ENCODE data around the gene AK6. TPM values are rescaled to one million over a fixed set of nuclear protein-coding genes. Genes with fewer than 3 reads are reported as not detected.

Gene AK6
- total and polyA plus RNA-seq, 7 donors = 20.7 to 51.8 (median 34.1) TPM

- peak within 1 kb of the TSS in 1 of 4 donors; percentile 8 for H3K27ac ChIP-seq
- DNase-seq = no peak
- WGBS, 2 donors = 6 to 9% methylated on average over 78 of the region's 78 CpGs
These were observed 45.7 kb upstream of the AK6 start, which contains the start of gene MARVELD2 for GRCh38 chr5:69414885-69415583. TSS of gene MARVELD2 (plus strand) at chr5:69415116. CDS start at chr5:69419386, 4,270 bp downstream.

GRCh38 chr5:69404659-69405330 is 35.5 kb upstream of the AK6 start:
- TF ChIP-seq EP300 (IDR thresholded peaks at IDR 0.05) (no peak), CTCF (IDR thresholded peaks at IDR 0.05) (no peak), POLR2AphosphoS5 (IDR thresholded peaks at IDR 0.05) (no peak), POLR2A (IDR thresholded peaks at IDR 0.05) (no peak)
- no peak overlapping the region for H3K27ac ChIP-seq
- H3K36me3 ChIP-seq = peaks cover 0 to 89% (median 11%) of the 10 kb centered on the region in 4 donors
- no peaks in the 10 kb centered on the region for H3K4me1 ChIP-seq
- 88 to 92% methylated on average over 15 of the region's 15 CpGs for WGBS, 2 donors
- H3K9me3 ChIP-seq = no peaks in the 10 kb centered on the region
- no peak for DNase-seq
- intact Hi-C loops (cut with DNase I) = no loop called here
- H3K4me3 ChIP-seq = no peak overlapping the region
- no peaks in the 10 kb centered on the region for H3K27me3 ChIP-seq

More at GRCh38 chr5:69414885-69415583, 45.7 kb upstream of the AK6 start, which contains the start of gene MARVELD2:
- Histone ChIP-seq H3K36me3 (peaks cover 0 to 40% (median 4%) of the 10 kb centered on the region in 4 donors), H3K4me3 (peak within 1 kb of the TSS; percentile 22 to 61 (median 57)), H3K9me3 (no peaks in the 10 kb centered on the region), H3K27me3 (peaks cover 0 to 4% (median 0%) of the 10 kb centered on the region in 3 donors), H3K4me1 (peaks cover 0 to 7% (median 0%) of the 10 kb centered on the region in 4 donors)
- no peak for TF ChIP-seq EP300 (IDR thresholded peaks at IDR 0.05)
- TF ChIP-seq CTCF (IDR thresholded peaks at IDR 0.05) = peak in 1 of 4 experiments; percentile 35
- peak in 1 of 2 donors; percentile 13 for TF ChIP-seq POLR2A (IDR thresholded peaks at IDR 0.05)
- intact Hi-C loops (cut with DNase I) = no loop called here

GRCh38 chr5:69378376-69378775 is 9.1 kb upstream of the AK6 start:
- Histone ChIP-seq H3K9me3 (no peaks in the 10 kb centered on the region), H3K4me1 (no peaks in the 10 kb centered on the region), H3K27me3 (no peaks in the 10 kb centered on the region), H3K27ac (no peak overlapping the region), H3K4me3 (no peak overlapping the region), H3K36me3 (peaks cover 0 to 80% (median 11%) of the 10 kb centered on the region in 4 donors)
- intact Hi-C loops (cut with DNase I) = no loop called here
- TF ChIP-seq EP300 (IDR thresholded peaks at IDR 0.05) = no peak
- no peak for TF ChIP-seq POLR2A (IDR thresholded peaks at IDR 0.05)
- TF ChIP-seq CTCF (IDR thresholded peaks at IDR 0.05) = no peak
- no peak for TF ChIP-seq POLR2AphosphoS5 (IDR thresholded peaks at IDR 0.05)
- DNase-seq = no peak

GRCh38 chr5:69374911-69375446 is 5.7 kb upstream of the AK6 start:
- intact Hi-C loops (cut with DNase I) = no loop called here
- no peak overlapping the region for H3K27ac ChIP-seq
- 90 to 93% methylated on average over 4 of the region's 4 CpGs for WGBS, 2 donors
- H3K4me3 ChIP-seq = no peak overlapping the region
- H3K36me3 ChIP-seq = peaks cover 0 to 47% (median 0%) of the 10 kb centered on the region in 4 donors
- no peak for DNase-seq
- H3K9me3 ChIP-seq = no peaks in the 10 kb centered on the region
- TF ChIP-seq POLR2AphosphoS5 (IDR thresholded peaks at IDR 0.05) (no peak), CTCF (IDR thresholded peaks at IDR 0.05) (no peak), EP300 (IDR thresholded peaks at IDR 0.05) (no peak), POLR2A (IDR thresholded peaks at IDR 0.05) (no peak)
- H3K4me1 ChIP-seq = peaks cover 0 to 21% (median 10%) of the 10 kb centered on the region in 4 donors
- H3K27me3 ChIP-seq = no peaks in the 10 kb centered on the region

All from sigmoid colon (tissue), 7 donors.